ENCODE measurements around the gene CDH4. TPM values are rescaled to one million over a fixed set of nuclear protein-coding genes. Genes with fewer than 3 reads are reported as not detected.
A peak's percentile ranks its signal among the peaks of the same experiment; 100 is the strongest.

Gene CDH4
- total RNA-seq, 6 donors from 2014 or later, result 0.20 to 1.0 (median 0.40) TPM; not detected in 1

DNA sequence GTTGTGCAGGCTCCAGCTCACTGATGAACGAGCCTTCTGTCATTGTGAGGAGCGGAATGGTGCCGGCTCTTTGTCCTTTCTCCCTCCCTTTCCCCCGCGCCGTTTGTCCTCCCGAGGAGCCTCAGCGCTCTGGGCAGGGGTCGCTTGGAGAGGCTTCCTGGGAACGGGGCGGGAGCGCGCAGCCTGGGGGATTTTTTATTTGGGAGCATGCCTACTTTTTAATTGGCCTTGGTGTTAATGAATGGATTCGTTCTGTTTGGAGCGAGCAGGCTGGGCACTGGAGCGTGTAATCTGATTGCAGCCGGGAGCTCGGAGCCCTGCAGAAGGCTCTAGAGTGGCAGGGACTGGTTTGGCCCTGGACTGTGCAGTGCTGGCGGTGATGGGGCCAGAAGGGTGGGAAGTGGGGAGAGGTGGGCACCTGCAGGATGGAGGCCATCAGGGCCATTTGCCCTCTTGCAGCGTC is 118.8 kb downstream of the CDH4 start:
- Histone ChIP-seq H3K27ac (no peak overlapping the region), H3K9me3 (no peaks in the 10 kb centered on the region), H3K27me3 (no peaks in the 10 kb centered on the region), H3K4me1 (no peaks in the 10 kb centered on the region), H3K36me3 (no peaks in the 10 kb centered on the region), H3K4me3 (no peak overlapping the region)
- ATAC-seq (ENCODE audit: low FRiP score in 2 of 2) (no peak), DNase-seq (no peak)
- WGBS, 2 donors, result 56 to 64% methylated on average over 19 to 20 of the region's 20 CpGs
- no peak for TF ChIP-seq POLR2AphosphoS5 (IDR thresholded peaks at IDR 0.05)
- TF ChIP-seq POLR2A (IDR thresholded peaks at IDR 0.05), result no peak
- TF ChIP-seq CTCF (IDR thresholded peaks at IDR 0.05), result no peak
- TF ChIP-seq EP300 (IDR thresholded peaks at IDR 0.05), result no peak

DNA sequence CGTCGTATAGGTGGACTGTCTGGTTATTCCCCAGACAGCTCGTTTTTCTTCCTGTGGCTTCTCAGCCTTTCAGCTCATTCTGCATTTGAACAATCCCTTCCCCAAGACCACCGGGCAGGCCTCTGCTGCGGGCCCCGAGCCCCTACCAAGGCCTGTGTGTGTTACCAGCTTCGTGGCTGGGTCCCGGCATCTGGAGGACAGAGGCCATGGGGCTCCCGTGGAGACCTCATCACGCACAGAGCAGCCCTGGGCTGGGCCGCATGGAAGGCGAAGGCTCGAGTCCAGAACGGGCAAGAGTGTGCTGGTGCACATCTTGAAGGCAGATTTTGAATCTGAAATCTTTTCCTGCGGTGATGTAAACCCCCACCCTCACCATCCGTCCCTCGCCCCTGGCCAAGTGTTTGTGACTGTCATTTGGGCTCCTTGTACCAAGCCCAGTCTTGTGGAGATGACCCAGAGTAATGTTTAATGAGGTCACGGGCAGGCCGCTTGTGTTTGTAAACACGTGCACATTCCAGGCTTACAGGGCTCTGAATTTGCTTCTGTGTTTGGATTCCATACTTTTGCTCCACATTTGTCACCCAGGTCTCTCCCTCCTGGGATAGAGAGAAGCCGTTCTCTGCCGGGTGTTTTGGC is 119.6 kb downstream of the CDH4 start:
- H3K27me3 ChIP-seq, result no peaks in the 10 kb centered on the region
- H3K27ac ChIP-seq, result no peak overlapping the region
- no peak overlapping the region for H3K4me3 ChIP-seq
- no peaks in the 10 kb centered on the region for H3K4me1 ChIP-seq
- TF ChIP-seq POLR2A (IDR thresholded peaks at IDR 0.05), result no peak
- TF ChIP-seq CTCF (IDR thresholded peaks at IDR 0.05), result no peak
- no peak for TF ChIP-seq POLR2AphosphoS5 (IDR thresholded peaks at IDR 0.05)
- TF ChIP-seq EP300 (IDR thresholded peaks at IDR 0.05), result no peak
- ATAC-seq (ENCODE audit: low FRiP score in 2 of 2), result no peak
- H3K36me3 ChIP-seq, result no peaks in the 10 kb centered on the region
- DNase-seq, result peak in 1 of 2 donors; percentile 65
- peaks cover 0 to 5% (median 0%) of the 10 kb centered on the region in 4 donors for H3K9me3 ChIP-seq
- 52% methylated on average over 18 to 22 of the region's 22 CpGs for WGBS, 2 donors

GRCh38 chr20:61372137-61373054 is 120.3 kb downstream of the CDH4 start:
- Histone ChIP-seq H3K4me3 (no peak overlapping the region), H3K9me3 (peaks cover 0 to 5% (median 0%) of the 10 kb centered on the region in 4 donors), H3K27me3 (no peaks in the 10 kb centered on the region), H3K27ac (no peak overlapping the region), H3K4me1 (no peaks in the 10 kb centered on the region), H3K36me3 (no peaks in the 10 kb centered on the region)
- TF ChIP-seq EP300 (IDR thresholded peaks at IDR 0.05) (no peak), POLR2A (IDR thresholded peaks at IDR 0.05) (no peak), CTCF (IDR thresholded peaks at IDR 0.05) (no peak), POLR2AphosphoS5 (IDR thresholded peaks at IDR 0.05) (no peak)
- WGBS, 2 donors, result 72 to 77% methylated on average over 23 to 25 of the region's 25 CpGs
- DNase-seq (peak in 1 of 2 donors; percentile 45), ATAC-seq (ENCODE audit: low FRiP score in 2 of 2) (no peak)

DNA sequence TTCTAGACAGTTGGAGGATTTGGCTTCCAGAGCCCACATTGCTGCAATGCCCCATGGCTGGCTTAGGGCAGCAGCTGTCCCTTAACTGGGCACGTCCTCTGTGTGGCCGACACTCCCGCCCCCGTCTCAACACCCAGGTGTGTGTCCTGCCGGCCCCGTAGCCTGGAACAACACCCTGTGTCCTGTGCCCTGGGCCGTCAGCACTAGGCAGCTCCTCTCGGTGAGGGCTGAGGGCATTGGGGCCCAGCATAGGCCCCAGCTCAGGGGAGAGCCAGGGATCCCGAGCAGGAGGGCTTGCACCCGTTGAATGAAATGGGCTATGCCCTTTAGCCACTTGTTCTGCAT is 121.0 kb downstream of the CDH4 start:
- ATAC-seq (ENCODE audit: low FRiP score in 2 of 2), result no peak
- no peak for TF ChIP-seq EP300 (IDR thresholded peaks at IDR 0.05)
- TF ChIP-seq POLR2AphosphoS5 (IDR thresholded peaks at IDR 0.05), result no peak
- no peak for TF ChIP-seq POLR2A (IDR thresholded peaks at IDR 0.05)
- TF ChIP-seq CTCF (IDR thresholded peaks at IDR 0.05), result no peak
- H3K27me3 ChIP-seq, result no peaks in the 10 kb centered on the region
- H3K4me1 ChIP-seq, result no peaks in the 10 kb centered on the region
- WGBS, 2 donors, result 66 to 73% methylated on average over 9 to 10 of the region's 10 CpGs
- no peaks in the 10 kb centered on the region for H3K36me3 ChIP-seq
- DNase-seq, result peak in 1 of 2 donors; percentile 53
- H3K4me3 ChIP-seq, result no peak overlapping the region
- H3K27ac ChIP-seq, result no peak overlapping the region
- H3K9me3 ChIP-seq, result peaks cover 0 to 5% (median 0%) of the 10 kb centered on the region in 4 donors

Data from upper lobe of left lung (tissue), 6 donors.